Mononuclear cell (primary cell): ENCODE measurements around the gene MAP1B. TPM values are rescaled to one million over a fixed set of nuclear protein-coding genes. Genes with fewer than 3 reads are reported as not detected.
"Not testable (repeated sequence)": the region's sequence is repeated elsewhere in the genome, so short reads cannot be mapped to it uniquely, and the experiment has no call there.

Source experiments
- H3K27me3 ChIP-seq: 2 replicates; pipeline ENCODE4 v1.6.0; 2011; ENCODE audit warnings: low read length, control low read depth; ENCODE audit not compliant: insufficient read depth
- H3K4me1 ChIP-seq: 2 replicates; pipeline ENCODE4 v1.5.1; 2011; ENCODE audit warnings: mild to moderate bottlenecking, low read length, control low read depth; ENCODE audit not compliant: insufficient read depth
- H3K4me3 ChIP-seq: 2 replicates; pipeline ENCODE4 v1.5.1; 2011; ENCODE audit warnings: mild to moderate bottlenecking, low read length, moderate library complexity
- H3K9me3 ChIP-seq: 2 replicates; pipeline ENCODE4 v1.5.1; 2011; ENCODE audit warnings: low read depth, mild to moderate bottlenecking, control low read depth, low read length
- total RNA-seq: library from RNA; depleted of rRNA; stranded (reverse); fragments of >200 nt; gene quantifications from one replicate; pipeline ENCODE4 v1.2.3, GENCODE V29; 2012

The MAP1B gene
- total RNA-seq, 1 donor, result 0.10 TPM

DNA sequence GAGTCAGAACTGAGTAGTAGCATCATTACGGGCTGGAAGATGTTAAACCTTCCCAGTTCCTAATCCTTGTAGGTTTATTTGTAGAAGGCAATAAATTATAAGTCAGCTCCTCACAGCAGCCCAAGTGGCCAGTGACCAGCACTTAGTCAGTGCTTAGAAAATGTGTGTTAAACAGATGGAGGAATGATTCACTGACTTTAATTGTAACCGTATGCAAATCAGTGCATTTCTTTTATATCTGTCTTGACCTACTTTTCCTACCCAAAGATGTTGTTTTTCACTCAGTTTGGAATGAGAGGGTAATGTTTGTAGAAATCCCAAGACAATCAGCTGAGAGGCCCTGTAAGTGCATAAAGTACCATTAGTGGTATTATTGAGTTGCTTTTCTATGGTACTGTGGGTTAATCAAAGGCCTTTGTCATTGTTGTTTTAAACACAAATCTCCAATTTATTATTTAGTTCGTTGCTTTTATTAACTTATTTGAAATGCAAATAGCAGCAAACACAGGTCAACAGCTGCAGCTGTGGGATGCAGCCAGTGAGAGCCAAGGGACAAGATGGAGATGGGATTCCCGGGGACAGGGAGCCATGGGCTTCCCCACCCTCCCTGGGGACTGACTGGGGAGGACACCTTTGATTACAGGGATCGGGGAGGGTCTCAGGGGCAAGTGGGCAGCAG is 49.8 kb downstream of the MAP1B start:
- H3K27me3 ChIP-seq, result no peaks in the 10 kb centered on the region
- no peaks in the 10 kb centered on the region for H3K9me3 ChIP-seq
- H3K4me3 ChIP-seq, result no peak overlapping the region
- no peaks in the 10 kb centered on the region for H3K4me1 ChIP-seq

DNA sequence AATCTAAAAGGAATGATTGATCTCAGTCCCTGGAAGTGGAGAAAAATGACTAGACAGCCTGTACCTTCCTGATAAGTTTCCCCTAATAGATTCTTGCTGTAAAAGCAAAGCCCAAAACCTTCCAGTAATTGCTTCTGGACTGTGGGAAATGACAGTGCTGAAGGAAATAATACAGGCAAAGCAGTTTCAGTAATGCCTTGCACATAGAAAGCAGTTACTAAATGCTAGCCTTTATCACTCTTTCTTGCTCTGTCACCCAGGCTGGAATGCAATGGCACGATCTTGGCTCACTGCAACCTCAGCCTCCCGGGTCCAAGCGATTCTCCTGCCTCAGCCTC is 50.3 kb downstream of the MAP1B start:
- Histone ChIP-seq H3K4me1 (no peaks in the 10 kb centered on the region), H3K4me3 (no peak overlapping the region), H3K9me3 (no peaks in the 10 kb centered on the region)

DNA sequence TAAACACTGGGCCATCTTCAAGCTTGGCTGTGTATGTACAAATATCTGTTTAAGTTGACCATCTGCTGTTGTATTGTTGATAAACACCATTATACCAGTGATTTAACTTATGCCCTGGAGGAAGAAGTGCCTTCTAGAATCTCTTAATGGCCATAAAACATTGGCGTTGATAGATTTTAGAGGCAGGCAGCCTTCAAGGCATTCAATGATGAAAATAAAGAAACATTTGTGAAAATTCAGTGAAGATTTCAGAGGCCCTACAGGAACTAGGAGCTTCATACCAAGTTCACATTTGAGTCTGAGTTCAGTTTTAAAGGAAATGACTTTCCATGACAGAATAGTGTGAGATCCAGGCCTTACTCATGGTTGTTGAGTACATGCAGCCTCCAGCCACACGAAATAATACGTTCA is 52.2 kb downstream of the MAP1B start:
- Histone ChIP-seq H3K27me3 (no peaks in the 10 kb centered on the region), H3K9me3 (no peaks in the 10 kb centered on the region), H3K4me1 (no peaks in the 10 kb centered on the region), H3K4me3 (no peak overlapping the region)

More for the DNA sequence above, 50.3 kb downstream of the MAP1B start:
- H3K27me3 ChIP-seq, result no peaks in the 10 kb centered on the region

DNA sequence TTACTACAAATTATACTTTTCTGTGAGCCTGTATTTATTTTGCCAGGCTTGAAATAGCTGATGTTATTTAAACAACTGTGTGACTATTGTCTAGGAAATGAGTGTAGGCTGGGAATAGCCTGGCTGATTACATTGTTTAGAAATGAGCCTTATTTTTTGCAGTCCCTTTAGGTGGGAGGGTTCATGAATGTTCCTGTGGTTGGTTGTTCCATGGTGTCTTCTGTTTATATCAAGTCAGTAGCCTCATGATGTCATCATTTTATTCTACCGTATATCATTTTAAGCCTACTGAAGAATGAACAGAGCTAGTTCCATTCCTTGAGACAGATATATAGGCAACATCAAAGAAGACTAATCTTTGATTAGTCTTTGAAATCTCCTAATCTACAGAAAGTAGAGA is 53.1 kb downstream of the MAP1B start:
- no peaks in the 10 kb centered on the region for H3K4me1 ChIP-seq
- no peaks in the 10 kb centered on the region for H3K27me3 ChIP-seq
- H3K9me3 ChIP-seq, result no peaks in the 10 kb centered on the region
- no peak overlapping the region for H3K4me3 ChIP-seq

DNA sequence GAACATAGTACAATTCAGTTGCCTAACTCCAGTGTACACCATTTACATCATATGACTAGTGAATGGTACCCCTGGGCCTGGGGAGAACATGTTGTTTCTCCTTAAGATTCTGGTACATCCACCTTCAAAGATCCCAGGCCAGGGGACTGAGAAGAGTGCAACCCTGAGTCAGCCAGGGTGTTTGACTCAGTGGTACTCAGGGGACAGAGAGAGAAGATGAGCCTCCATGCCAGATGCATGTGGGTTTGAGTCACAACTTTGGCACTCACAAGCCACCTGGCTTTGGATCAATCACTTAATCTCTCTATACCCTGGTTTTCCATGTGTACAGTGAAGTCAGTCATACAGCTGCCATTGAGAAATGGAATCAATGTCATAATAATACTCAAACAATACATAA is 53.7 kb downstream of the MAP1B start:
- H3K27me3 ChIP-seq, result peaks cover under 1% of the 10 kb centered on the region
- H3K4me1 ChIP-seq, result no peaks in the 10 kb centered on the region
- no peaks in the 10 kb centered on the region for H3K9me3 ChIP-seq
- H3K4me3 ChIP-seq, result no peak overlapping the region

DNA sequence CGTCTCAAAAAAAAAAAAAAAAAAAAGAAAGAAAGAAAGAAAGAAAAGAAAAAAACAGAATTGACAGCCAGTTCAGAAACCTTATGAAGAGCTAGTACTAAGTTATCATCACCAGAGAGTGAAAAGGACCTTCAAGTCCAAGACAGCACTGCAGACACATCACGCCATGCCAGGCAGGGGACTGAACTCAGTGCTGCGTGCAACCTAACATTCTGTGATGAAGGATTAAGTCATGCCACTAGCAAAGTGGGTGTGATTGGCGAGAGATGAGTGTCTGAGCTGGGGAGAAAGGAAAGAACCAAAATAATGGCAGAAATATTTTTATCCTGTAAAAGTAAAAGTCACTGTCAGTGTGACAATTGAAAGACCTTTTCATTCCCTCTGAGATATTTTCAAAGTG is 54.7 kb downstream of the MAP1B start:
- Histone ChIP-seq H3K4me3 (no peak overlapping the region), H3K27me3 (peaks cover 7% of the 10 kb centered on the region), H3K9me3 (no peaks in the 10 kb centered on the region), H3K4me1 (no peaks in the 10 kb centered on the region)

DNA sequence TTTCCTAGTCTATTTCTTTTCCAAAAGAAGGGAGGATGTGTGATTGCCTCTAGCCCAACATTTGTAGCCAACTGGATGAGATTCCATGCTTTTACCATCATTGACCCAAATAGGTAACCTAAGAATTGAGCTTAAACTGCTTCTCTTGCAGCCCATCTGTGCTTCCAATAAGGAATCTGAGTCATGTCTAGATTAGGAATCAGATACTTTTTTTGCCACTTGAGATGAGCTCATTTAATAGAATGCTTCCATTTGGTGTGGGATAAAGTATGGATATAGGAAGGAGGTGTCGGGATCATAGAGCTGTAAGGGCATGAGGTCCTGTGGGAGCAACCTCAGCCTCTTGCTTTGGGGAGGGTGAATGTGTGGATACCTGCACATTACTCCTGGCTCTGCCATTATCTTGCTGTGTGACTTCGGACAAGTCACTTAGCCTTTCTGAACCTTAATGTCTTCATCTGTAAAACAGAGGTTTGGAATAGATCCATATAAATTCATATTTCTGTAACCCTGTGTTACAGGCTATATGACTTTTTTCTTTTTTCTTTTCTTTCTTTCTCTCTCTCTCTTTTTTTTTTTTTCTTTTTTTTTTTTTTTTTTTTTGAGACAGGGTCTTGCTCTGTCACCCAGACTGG is 56.2 kb downstream of the MAP1B start:
- H3K4me3 ChIP-seq, result no peak overlapping the region
- peaks cover 8% of the 10 kb centered on the region for H3K27me3 ChIP-seq
- H3K4me1 ChIP-seq, result no peaks in the 10 kb centered on the region
- H3K9me3 ChIP-seq, result no peaks in the 10 kb centered on the region

DNA sequence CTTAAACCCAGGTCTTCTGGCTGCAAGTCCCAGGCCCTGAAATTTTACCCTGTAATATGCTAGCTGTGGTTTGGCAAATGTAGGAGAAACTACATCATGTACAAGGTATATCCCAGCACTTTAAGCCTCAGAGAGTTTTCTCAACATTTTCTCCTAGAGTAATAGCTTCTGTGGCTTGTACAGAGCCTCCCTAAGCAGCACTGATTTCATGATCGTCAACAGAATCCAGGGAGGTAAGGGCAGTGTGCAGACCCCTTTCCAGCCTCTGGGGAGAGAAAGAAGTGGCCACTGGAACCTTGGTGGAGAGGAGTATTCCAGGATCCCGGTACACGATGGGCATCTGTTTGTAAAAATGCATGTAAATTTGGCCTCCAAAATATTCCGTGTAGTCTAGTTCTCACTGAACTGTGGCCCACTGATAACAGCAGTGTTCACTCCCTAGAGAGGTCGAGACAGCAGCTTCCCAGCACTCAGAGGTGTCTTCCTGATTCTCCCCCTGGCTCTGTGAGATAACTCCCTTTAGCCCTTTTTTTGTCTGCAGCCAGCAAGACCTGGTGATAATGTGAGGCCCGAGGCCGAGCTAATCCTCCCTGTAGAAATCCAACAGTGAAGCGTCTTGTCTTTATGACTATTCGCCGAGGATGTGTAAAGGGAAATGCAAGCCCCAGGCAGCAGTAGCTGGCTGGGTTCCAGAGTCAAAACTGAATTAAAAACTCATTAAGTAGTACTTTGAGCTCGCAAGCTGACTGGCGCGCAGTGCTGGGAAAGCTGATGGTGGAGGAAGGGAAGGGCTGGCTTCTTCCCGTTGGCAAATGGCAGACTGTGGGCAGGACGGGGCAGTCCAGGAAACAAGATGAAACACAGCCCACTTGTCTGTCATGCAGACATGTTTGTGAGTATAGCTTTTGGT is 59.0 kb downstream of the MAP1B start:
- H3K9me3 ChIP-seq, result no peaks in the 10 kb centered on the region
- no peaks in the 10 kb centered on the region for H3K4me1 ChIP-seq
- peaks cover 17% of the 10 kb centered on the region for H3K27me3 ChIP-seq
- no peak overlapping the region for H3K4me3 ChIP-seq

DNA sequence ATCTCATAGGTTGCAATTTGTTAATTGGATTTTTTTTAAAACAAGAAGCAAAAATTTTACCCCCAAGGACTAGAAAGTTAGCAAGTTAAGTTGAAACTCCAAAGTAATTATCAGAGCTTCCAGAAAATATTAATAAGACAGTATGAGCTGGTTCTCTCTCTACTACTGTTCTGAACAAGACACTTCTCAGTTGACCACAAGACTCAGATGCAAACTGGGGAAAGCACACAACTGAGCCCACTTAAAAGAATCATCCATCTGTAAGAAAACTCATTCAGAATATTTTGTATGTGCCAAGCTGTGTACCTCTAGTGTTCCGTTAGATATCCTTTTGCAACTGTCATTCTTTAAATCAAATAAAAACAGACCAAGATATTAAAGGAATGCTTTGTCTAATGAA is 60.0 kb downstream of the MAP1B start:
- Histone ChIP-seq H3K27me3 (peaks cover 17% of the 10 kb centered on the region), H3K9me3 (no peaks in the 10 kb centered on the region), H3K4me1 (no peaks in the 10 kb centered on the region), H3K4me3 (no peak overlapping the region)

DNA sequence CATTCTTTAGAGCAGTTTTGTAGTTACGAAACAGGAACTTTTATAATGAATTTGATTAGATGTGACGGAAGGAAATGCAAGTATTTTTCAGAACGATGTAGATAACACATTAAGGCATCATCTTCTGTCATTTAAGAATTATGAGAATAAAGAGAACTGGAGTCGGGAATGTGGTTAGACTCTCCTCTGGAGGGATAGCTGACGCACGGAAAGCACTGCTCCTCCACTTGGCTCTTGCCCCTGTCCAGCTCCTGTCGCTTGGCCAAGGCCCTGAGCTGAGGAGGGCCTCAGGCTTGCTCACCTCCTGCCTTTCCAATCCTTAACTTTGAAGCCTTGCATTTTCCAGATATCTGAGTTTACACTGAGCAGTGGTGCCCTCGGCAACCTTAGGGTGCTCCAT is 60.5 kb downstream of the MAP1B start:
- H3K27me3 ChIP-seq, result peaks cover 17% of the 10 kb centered on the region
- H3K9me3 ChIP-seq, result no peaks in the 10 kb centered on the region
- no peak overlapping the region for H3K4me3 ChIP-seq
- no peaks in the 10 kb centered on the region for H3K4me1 ChIP-seq

DNA sequence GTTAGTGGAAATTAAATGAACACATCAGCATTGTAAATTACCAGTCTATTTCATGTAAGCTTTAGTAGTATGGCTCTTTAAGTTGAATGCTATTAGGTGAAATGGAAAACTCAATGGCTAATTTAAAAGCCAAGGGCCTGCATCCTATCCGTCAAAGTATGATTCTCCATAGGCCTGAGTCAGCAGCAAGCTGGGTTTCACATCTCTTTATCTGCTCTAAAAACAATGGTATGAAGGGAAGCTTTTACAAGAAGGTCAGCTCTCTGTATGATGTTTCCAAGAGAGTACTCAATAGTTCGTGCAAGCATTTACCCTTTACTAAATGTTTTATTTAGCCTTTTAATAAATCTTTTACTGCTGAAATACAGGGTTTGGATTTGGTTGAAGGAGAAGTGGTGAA is 62.8 kb downstream of the MAP1B start:
- H3K9me3 ChIP-seq, result no peaks in the 10 kb centered on the region
- no peak overlapping the region for H3K4me3 ChIP-seq
- H3K27me3 ChIP-seq, result peaks cover 17% of the 10 kb centered on the region
- no peaks in the 10 kb centered on the region for H3K4me1 ChIP-seq

DNA sequence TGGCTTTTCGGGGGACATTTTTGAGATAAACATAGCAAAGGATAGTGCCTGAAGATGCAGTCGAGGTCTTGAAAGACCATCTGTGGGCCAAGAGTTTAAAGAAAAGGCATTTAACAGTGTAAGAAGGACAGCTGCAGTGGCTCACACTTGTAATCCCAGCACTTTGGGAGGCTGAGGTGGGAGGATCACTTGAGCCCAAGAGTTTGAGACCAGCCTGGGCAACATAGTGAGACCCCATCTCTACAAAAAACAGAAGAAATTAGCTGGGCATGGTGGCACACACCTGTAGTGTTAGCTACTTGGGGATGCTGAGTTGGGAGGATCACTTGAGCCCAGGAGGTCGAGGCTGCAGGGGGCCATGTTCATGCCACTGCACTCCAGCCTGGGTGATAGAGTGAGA is 63.9 kb downstream of the MAP1B start:
- not testable (repeated sequence) for H3K9me3 ChIP-seq, H3K4me3 ChIP-seq, H3K4me1 ChIP-seq
- H3K27me3 ChIP-seq, result peaks cover 14% of the 10 kb centered on the region

DNA sequence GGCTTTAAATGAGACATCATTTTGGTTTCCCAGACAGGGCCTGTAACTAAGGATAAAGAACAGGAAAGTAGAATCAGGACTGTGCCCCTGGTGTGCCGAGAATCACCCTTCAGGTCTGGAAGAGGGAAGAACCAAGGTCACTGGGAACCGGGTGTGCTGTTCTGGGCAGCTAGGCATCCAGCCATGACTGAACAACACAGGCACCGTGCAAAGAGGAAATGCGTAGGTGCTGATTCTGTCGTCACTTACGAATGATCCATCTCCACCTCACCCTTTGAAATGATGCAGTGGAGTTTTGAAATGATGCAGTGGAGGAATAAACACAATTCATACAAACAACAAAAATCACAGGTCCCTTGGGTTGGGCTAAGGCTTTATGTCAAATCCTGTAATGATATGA is 64.4 kb downstream of the MAP1B start:
- Histone ChIP-seq H3K9me3 (no peaks in the 10 kb centered on the region), H3K4me3 (no peak overlapping the region), H3K4me1 (no peaks in the 10 kb centered on the region), H3K27me3 (peaks cover 11% of the 10 kb centered on the region)

DNA sequence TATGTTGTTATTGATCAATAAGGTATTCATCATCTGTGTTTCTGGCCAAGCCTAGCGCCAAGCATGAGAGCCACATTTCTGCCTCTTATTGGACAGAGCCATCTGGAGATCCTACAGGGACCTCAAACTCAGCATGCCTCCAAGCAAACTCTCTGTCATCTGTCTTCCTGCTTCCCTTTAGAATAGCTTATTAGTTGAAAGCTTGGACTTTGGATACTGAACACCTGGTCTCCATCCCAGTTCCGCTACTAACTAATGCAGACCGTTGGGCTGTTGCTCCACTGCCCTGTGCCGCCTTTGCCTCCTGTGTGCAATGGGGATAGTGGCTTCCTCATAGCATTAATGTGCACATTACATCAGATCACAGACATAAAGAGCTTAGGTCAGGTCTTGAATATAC is 65.5 kb downstream of the MAP1B start:
- Histone ChIP-seq H3K4me3 (no peak overlapping the region), H3K4me1 (no peaks in the 10 kb centered on the region), H3K27me3 (peaks cover 9% of the 10 kb centered on the region), H3K9me3 (no peaks in the 10 kb centered on the region)

DNA sequence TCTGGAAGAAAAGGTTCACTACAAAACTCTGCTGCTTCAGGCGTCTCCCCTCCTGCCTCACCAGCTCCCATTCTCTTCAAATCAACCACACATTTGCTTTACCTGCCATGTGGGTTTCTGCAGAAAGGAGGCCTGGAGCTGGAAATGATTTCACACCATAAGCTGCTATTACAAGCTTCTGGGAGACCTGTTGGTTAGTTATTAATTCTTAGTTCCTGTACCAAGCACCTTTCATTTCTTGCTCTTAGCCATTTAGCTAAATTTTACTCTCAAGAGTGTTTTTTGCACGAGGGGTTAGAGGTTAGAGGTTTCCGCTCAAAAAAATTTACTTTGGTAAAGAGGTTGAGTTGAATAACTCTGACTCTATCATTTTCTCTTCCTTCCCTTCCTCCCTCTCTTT is 70.3 kb downstream of the MAP1B start:
- no peaks in the 10 kb centered on the region for H3K4me1 ChIP-seq
- no peaks in the 10 kb centered on the region for H3K27me3 ChIP-seq
- H3K9me3 ChIP-seq, result no peaks in the 10 kb centered on the region
- no peak overlapping the region for H3K4me3 ChIP-seq
